H1 (cell line): ENCODE results near the gene ESYT2. TPM values are rescaled to one million over a fixed set of nuclear protein-coding genes. Genes with fewer than 3 reads are reported as not detected.
A peak's percentile ranks its signal among the peaks of the same experiment; 100 is the strongest.

Source experiments
- CTCF ChIA-PET: fragments of 300-600 bp; sonication (Branson Sonifier 250); formaldehyde crosslinking; loops from one replicate; lab custom pipeline; 2021; ENCODE audit not compliant: partially characterized antibody; lab: Charles Lee
- POLR2A ChIA-PET: fragments of 300-600 bp; sonication (Branson Sonifier 250); formaldehyde crosslinking; loops from one replicate; lab custom pipeline; 2021; ENCODE audit warnings: inconsistent platforms; ENCODE audit not compliant: partially characterized antibody; lab: Charles Lee
- DNase-seq, 2 experiments: peaks; one replicate each; pipeline versions ENCODE4 v3.0.0 to v3.0.0-alpha.2; 2010 to 2022; ENCODE audit warnings: low spot score in 2 of 2, low read depth in 1 of 2, mixed read lengths in 1 of 2
- FAIRE-seq: peaks from 2 replicates; lab custom pipeline; 2011; peaks lifted over from hg19 to GRCh38; lab: Jason Lieb, UNC
- H2AFZ ChIP-seq: 2 replicates; pipeline ENCODE4 v1.8.1; 2012; ENCODE audit warnings: low read length, inconsistent platforms
- H2AK5ac ChIP-seq: 2 replicates; pipeline ENCODE4 v1.6.1; 2013; ENCODE audit warnings: low read depth, low read length
- H2BK120ac ChIP-seq: replicated peaks from 2 replicates; pipeline ENCODE3; 2013; ENCODE audit warnings: low read depth, low read length, inconsistent platforms
- H2BK12ac ChIP-seq: 2 replicates; pipeline ENCODE4 v1.6.1; 2013; ENCODE audit warnings: low read depth, low read length
- H2BK15ac ChIP-seq: 2 replicates; pipeline ENCODE4 v1.6.1; 2013; ENCODE audit warnings: low read length
- H2BK20ac ChIP-seq: 2 replicates; pipeline ENCODE4 v1.6.1; 2013; ENCODE audit warnings: low read length
- H2BK5ac ChIP-seq: 2 replicates; pipeline ENCODE4 v1.6.1; 2013; ENCODE audit warnings: low read depth, low read length
- H3K14ac ChIP-seq: 2 replicates; pipeline ENCODE4 v1.6.1; 2013; ENCODE audit warnings: inconsistent platforms; ENCODE audit not compliant: insufficient read length
- H3K18ac ChIP-seq: 2 replicates; pipeline ENCODE4 v1.6.1; 2013; ENCODE audit warnings: low read length; ENCODE audit errors: extremely low read depth
- H3K23ac ChIP-seq: 2 replicates; pipeline ENCODE4 v1.6.1; 2013; ENCODE audit warnings: inconsistent platforms; ENCODE audit not compliant: insufficient read length
- H3K23me2 ChIP-seq: 2 replicates; pipeline ENCODE4 v1.6.1; 2013; ENCODE audit warnings: low read depth, low read length
- H3K27ac ChIP-seq: 2 replicates; pipeline ENCODE4 v1.6.1; 2011; ENCODE audit warnings: low read depth, low read length, inconsistent platforms
- H3K27me3 ChIP-seq, 4 experiments: replicated peaks in 1 of 4; 1 replicate in 1 of 4; 2 replicates in 3 of 4; pipeline versions ENCODE4 v1.6.1 to v1.8.1; 2011 to 2013; ENCODE audit warnings: low read length in 3 of 4, mild to moderate bottlenecking in 3 of 4, inconsistent platforms in 2 of 4, mixed read lengths in 2 of 4, moderate library complexity in 1 of 4; ENCODE audit not compliant: control insufficient read depth in 3 of 4, insufficient read depth in 3 of 4; ENCODE audit errors: extremely low read depth in 1 of 4
- H3K36me3 ChIP-seq, 4 experiments: 2 replicates each; pipeline versions ENCODE4 v1.6.1 to v1.8.1; 2011 to 2013; ENCODE audit warnings: mild to moderate bottlenecking in 4 of 4, low read length in 3 of 4, moderate library complexity in 2 of 4, control low read depth in 1 of 4, inconsistent platforms in 1 of 4; ENCODE audit not compliant: insufficient read depth in 4 of 4, control insufficient read depth in 2 of 4
- H3K4ac ChIP-seq: replicated peaks from 2 replicates; pipeline ENCODE3; 2013; ENCODE audit warnings: low read length, low read depth, mixed read lengths, inconsistent platforms; ENCODE audit not compliant: insufficient read length
- H3K4me1 ChIP-seq, 4 experiments: replicated peaks in 1 of 4; 1 replicate in 1 of 4; 2 replicates in 3 of 4; pipeline versions ENCODE4 v1.6.1 to v1.8.1; 2011 to 2013; ENCODE audit warnings: low read length in 3 of 4, inconsistent platforms in 2 of 4, mixed read lengths in 1 of 4; ENCODE audit not compliant: insufficient read depth in 4 of 4, control insufficient read depth in 3 of 4
- H3K4me2 ChIP-seq, 2 experiments: 2 replicates each; pipeline versions ENCODE4 v1.6.1 to v1.8.1; 2011 to 2013; ENCODE audit warnings: low read depth in 2 of 2, low read length in 2 of 2, control low read depth in 1 of 2, inconsistent platforms in 1 of 2, mild to moderate bottlenecking in 1 of 2; ENCODE audit not compliant: insufficient read depth in 1 of 2
- H3K4me3 ChIP-seq, 4 experiments: fragments of 200-600, 300-600 bp in 1 of 4; sonication (generic), shearing (Covaris generic), sonication (Bioruptor Twin) in 1 of 4; 2 replicates each; pipeline versions ENCODE4 v1.5.1 to v1.8.1; 2011 to 2016; ENCODE audit warnings: low read length in 4 of 4, low read depth in 3 of 4, control low read depth in 2 of 4, inconsistent platforms in 2 of 4, mild to moderate bottlenecking in 2 of 4, mixed read lengths in 1 of 4, moderate library complexity in 1 of 4; ENCODE audit not compliant: insufficient read depth in 2 of 4; ENCODE audit errors: extremely low read depth in 1 of 4
- H3K56ac ChIP-seq: replicated peaks from 2 replicates; pipeline ENCODE3; 2013; ENCODE audit warnings: low read depth, mild to moderate bottlenecking, mixed read lengths, low read length, inconsistent platforms; ENCODE audit not compliant: insufficient read length
- H3K79me1 ChIP-seq: 2 replicates; pipeline ENCODE4 v1.6.1; 2013; ENCODE audit warnings: low read depth, low read length, control low read depth
- H3K79me2 ChIP-seq, 2 experiments: 2 replicates each; pipeline versions ENCODE4 v1.6.1 to v1.8.1; 2012 to 2013; ENCODE audit warnings: low read length in 2 of 2, mild to moderate bottlenecking in 2 of 2, inconsistent platforms in 1 of 2; ENCODE audit not compliant: insufficient read depth in 2 of 2, control insufficient read depth in 1 of 2
- H3K9ac ChIP-seq, 4 experiments: replicated peaks in 1 of 4; 1 replicate in 1 of 4; 2 replicates in 3 of 4; pipeline versions ENCODE4 v1.6.1 to v1.8.1; 2011 to 2013; ENCODE audit warnings: low read depth in 3 of 4, low read length in 3 of 4, control low read depth in 2 of 4, mild to moderate bottlenecking in 2 of 4, moderate library complexity in 2 of 4, inconsistent platforms in 1 of 4; ENCODE audit errors: extremely low read depth in 1 of 4
- H3K9me3 ChIP-seq, 2 experiments: 2 replicates each; pipeline versions ENCODE4 v1.6.1 to v1.8.1; 2012 to 2013; ENCODE audit warnings: mild to moderate bottlenecking in 2 of 2, moderate library complexity in 2 of 2, control low read depth in 1 of 2, inconsistent platforms in 1 of 2, low read depth in 1 of 2, low read length in 1 of 2, mixed read lengths in 1 of 2; ENCODE audit not compliant: insufficient read depth in 2 of 2
- H4K20me1 ChIP-seq, 2 experiments: replicated peaks in 1 of 2; 2 replicates each; pipeline versions ENCODE3 to v1.8.1; 2011 to 2013; ENCODE audit warnings: inconsistent platforms in 2 of 2, low read length in 2 of 2, mild to moderate bottlenecking in 1 of 2; ENCODE audit not compliant: insufficient read depth in 2 of 2, control insufficient read depth in 1 of 2
- H4K5ac ChIP-seq: 2 replicates; pipeline ENCODE4 v1.6.1; 2013; ENCODE audit warnings: low read length, low read depth, mixed read lengths, inconsistent platforms; ENCODE audit not compliant: insufficient read length
- H4K8ac ChIP-seq: 2 replicates; pipeline ENCODE4 v1.8.0; 2013; ENCODE audit warnings: mild to moderate bottlenecking, moderate library complexity, low read length, inconsistent platforms; ENCODE audit not compliant: insufficient read depth; ENCODE audit errors: extremely low read depth
- H4K91ac ChIP-seq: replicated peaks from 2 replicates; pipeline ENCODE3; 2013; ENCODE audit warnings: low read length, mixed read lengths, inconsistent platforms; ENCODE audit not compliant: insufficient read length
- RFX5 ChIP-seq: IDR thresholded peaks from 2 replicates; pipeline ENCODE4 v1.6.1; 2011; ENCODE audit warnings: low read depth, low read length, improper control_type of control experiment, borderline replicate concordance
- SIX5 ChIP-seq: IDR thresholded peaks from 2 replicates; pipeline ENCODE4 v1.6.1; 2011; ENCODE audit warnings: mild to moderate bottlenecking, low read depth, low read length
- WGBS, 2 experiments: shearing (Covaris generic) in 1 of 2; methylation state at CpG; one replicate each; pipeline versions ENCODE4 v1.1.6 to v1.1.7; 2013 to 2015; ENCODE audit warnings: low lambda C conversion rate in 2 of 2, mixed read lengths in 2 of 2, inconsistent platforms in 1 of 2, low coverage in 1 of 2, missing lambda C conversion rate in 1 of 2; ENCODE audit not compliant: insufficient replicate concordance in 2 of 2, insufficient coverage in 1 of 2, insufficient read length in 1 of 2; ENCODE audit errors: extremely low coverage in 1 of 2, missing lambda C conversion rate in 1 of 2; 5-methylcytosine and 5-hydroxymethylcytosine counted together
- polyA plus RNA-seq, 7 experiments: library from polyadenylated mRNA; depleted of rRNA in 3 of 7; stranded (reverse) in 5 of 7; unstranded in 2 of 7; fragments of >200 nt in 5 of 7; fragments of 200-250 nt in 2 of 7; gene quantifications; 1 replicate in 5 of 7; 2 replicates in 1 of 7; 4 replicates in 1 of 7; pipeline versions ENCODE4 v1.2.1 to v1.2.3, GENCODE V29; 2011 to 2013; ENCODE audit warnings: missing spikeins in 2 of 7, mixed read lengths in 2 of 7
- total RNA-seq: library from RNA; stranded (reverse); fragmentation: NEBNext Ultra II Directional; extraction: Animal tissue kit (Norgen Biotek cat#: 25700); gene quantifications from 2 replicates; pipeline ENCODE4 v1.2.1, GENCODE V29; 2021

Gene ESYT2
- total and polyA plus RNA-seq, 2 of the 8 experiments (the other 6 are each of a cell fraction or from before 2014, with no cell fraction given), result 27.0 to 37.5 TPM

DNA sequence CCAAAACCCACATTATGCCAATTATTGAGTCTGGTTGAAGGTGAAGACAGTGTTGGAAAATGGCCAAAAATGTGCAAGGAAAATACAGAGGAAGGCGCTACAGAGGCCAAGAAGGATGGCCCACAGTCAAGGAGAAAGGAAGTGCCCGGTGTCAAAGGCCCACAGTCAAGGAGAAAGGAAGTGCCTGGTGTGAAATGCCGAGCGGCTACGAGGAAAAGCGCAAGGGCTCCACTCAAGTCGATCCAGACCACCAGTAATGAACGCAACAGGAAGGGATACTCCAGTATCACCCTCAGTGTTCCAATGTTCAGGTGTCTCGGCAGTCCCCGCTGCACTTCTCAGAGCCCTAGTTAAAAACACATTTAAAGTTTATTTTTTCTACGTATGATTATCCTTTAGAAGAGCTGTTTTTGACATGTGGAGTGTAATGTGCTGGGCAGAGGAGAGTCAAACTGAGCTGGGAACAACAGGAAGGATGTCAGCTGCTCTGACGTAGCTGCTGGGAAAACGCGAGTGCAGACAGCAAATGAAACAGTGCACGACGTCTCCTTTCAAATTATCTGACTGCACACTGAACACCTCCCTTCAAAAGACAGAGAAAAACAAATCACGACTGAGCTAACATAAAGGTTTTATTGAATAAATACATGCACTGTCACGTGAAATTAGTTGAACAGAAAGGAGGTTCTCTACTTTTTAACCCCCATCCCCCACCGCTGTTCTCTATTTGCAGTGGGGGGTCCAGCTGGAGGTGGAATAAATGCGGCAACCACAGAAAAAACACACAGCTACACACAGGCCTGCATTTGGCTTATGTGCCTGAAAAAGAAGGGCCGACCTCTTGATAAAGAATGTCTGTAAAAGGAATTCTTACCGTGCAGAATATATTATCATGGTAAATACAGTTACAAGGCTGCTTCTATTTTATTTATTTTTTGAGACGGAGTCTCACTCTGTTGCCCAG, 98.6 kb downstream of the ESYT2 start:
- Histone ChIP-seq H3K9me3 (no peaks in the 10 kb centered on the region), H2BK12ac (no peak overlapping the region), H3K23ac (no peak overlapping the region), H2AK5ac (no peak overlapping the region), H3K27me3 (no peaks in the 10 kb centered on the region), H2BK120ac (no peak overlapping the region), H4K5ac (no peak overlapping the region), H3K18ac (no peak overlapping the region), H3K4me3 (no peak overlapping the region), H3K79me2 (no peaks in the 10 kb centered on the region), H2BK20ac (no peak overlapping the region), H4K91ac (no peak overlapping the region), H3K56ac (no peak overlapping the region), H3K27ac (no peak overlapping the region), H2BK5ac (no peak overlapping the region), H3K23me2 (no peaks in the 10 kb centered on the region), H3K36me3 (peaks cover 0 to 4% (median 2%) of the 10 kb centered on the region in 4 experiments; a peak in 1 of 8 replicates), H3K4ac (no peak overlapping the region), H3K14ac (no peak overlapping the region), H3K4me1 (peaks cover 0 to 7% (median 2%) of the 10 kb centered on the region in 4 experiments; a peak in 3 of 7 replicates), H2AFZ (no peak overlapping the region), H4K20me1 (no peaks in the 10 kb centered on the region), H3K4me2 (no peak overlapping the region), H2BK15ac (no peak overlapping the region), H3K9ac (no peak overlapping the region), H3K79me1 (no peaks in the 10 kb centered on the region), H4K8ac (no peak overlapping the region)
- POLR2A ChIA-PET, result interaction anchor here (0.6 to 2.2 kb wide), 4 partner anchors 21 to 29 kb away, joined by 3 to 8 read pairs (median 4); partner anchors contain the start of gene NCAPG2
- WGBS, 2 experiments, result 93% methylated on average over 23 of the region's 23 CpGs; no CpG with 5 or more reads in 1 of the 2 experiments
- peak in 1 of 2 experiments; percentile 31 for DNase-seq
- FAIRE-seq, result no peak
- CTCF ChIA-PET, result interaction anchor here (0.6 to 5.0 kb wide), 8 partner anchors 10 to 106 kb away, joined by 3 to 37 read pairs (median 4); partner anchors contain the start of gene NCAPG2
- TF ChIP-seq SIX5, result no peak
- TF ChIP-seq RFX5, result no peak
